AG09309 (cell line): Measurements from ENCODE around the gene MEI4.

Experiments used
- DNase-seq: peaks from one replicate; pipeline ENCODE4 v3.0.0-alpha.2; 2010; ENCODE audit warnings: low read depth
- H3K4me3 ChIP-seq: 2 replicates; pipeline ENCODE4 v1.5.1; 2011; ENCODE audit warnings: mild to moderate bottlenecking, low read depth, low read length, moderate library complexity; ENCODE audit not compliant: control insufficient read depth
- TF ChIP-seq, protein P1 (sequence below): IDR thresholded peaks from 2 replicates; pipeline ENCODE4 v1.5.1; 2011; ENCODE audit warnings: mild to moderate bottlenecking, low read depth, low read length, inconsistent platforms; ENCODE audit not compliant: insufficient read depth, control insufficient read depth; ENCODE audit errors: missing control alignments

Gene MEI4

DNA sequence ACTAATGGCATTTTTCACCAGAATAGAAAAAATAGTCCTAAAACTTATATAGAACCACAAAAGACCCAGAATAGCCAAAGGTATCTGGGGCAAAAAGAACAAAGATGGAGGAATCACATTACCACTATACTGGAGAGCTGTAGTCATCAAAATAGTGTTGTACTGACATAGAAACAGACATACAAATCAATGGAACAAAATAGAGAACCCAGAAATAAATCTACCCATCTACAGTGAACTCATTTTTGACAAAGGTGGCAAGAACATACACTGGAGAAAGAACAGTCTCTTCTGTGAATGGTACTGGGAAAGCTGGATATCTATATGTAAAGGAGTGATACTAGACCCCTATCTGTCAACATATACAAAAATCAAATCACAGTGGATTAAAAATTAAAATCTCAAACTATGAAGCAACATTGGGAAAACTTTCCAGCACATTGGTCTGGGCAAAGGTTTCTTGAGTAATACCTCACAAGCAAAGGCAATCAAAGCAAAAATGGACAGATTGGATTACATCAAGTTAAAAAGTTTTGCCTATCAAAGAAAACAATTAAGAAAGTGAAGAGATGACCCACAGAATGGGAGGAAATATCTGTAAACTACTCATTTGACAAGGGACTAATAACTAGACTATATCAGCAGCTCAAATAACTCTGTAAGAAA lies 120.5 kb downstream of the MEI4 start:
- H3K4me3 ChIP-seq, result no peak overlapping the region
- TF ChIP-seq, protein P1, sequence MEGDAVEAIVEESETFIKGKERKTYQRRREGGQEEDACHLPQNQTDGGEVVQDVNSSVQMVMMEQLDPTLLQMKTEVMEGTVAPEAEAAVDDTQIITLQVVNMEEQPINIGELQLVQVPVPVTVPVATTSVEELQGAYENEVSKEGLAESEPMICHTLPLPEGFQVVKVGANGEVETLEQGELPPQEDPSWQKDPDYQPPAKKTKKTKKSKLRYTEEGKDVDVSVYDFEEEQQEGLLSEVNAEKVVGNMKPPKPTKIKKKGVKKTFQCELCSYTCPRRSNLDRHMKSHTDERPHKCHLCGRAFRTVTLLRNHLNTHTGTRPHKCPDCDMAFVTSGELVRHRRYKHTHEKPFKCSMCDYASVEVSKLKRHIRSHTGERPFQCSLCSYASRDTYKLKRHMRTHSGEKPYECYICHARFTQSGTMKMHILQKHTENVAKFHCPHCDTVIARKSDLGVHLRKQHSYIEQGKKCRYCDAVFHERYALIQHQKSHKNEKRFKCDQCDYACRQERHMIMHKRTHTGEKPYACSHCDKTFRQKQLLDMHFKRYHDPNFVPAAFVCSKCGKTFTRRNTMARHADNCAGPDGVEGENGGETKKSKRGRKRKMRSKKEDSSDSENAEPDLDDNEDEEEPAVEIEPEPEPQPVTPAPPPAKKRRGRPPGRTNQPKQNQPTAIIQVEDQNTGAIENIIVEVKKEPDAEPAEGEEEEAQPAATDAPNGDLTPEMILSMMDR, result no peak
- DNase-seq, result no peak

DNA sequence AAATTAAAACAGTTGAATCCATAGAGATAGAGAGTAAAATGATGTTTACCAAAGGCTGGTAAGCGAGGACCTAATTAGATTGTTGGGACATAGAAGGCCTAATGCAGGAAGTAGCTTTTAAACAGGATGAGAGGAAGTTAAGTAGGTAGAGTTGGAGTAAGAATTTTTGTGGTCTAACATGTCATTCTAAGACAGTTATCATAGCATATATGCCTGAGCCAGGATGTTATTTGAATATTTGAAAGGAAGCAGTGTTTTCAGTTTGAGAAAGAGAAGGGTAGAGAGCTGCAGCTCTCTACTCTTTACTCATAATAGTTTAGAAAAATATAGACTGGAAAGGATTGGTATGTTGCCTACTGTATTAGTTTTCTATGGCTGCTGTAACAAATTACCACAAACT lies 121.6 kb downstream of the MEI4 start:
- H3K4me3 ChIP-seq, result no peak overlapping the region
- TF ChIP-seq, protein P1, result no peak
- no peak for DNase-seq

DNA sequence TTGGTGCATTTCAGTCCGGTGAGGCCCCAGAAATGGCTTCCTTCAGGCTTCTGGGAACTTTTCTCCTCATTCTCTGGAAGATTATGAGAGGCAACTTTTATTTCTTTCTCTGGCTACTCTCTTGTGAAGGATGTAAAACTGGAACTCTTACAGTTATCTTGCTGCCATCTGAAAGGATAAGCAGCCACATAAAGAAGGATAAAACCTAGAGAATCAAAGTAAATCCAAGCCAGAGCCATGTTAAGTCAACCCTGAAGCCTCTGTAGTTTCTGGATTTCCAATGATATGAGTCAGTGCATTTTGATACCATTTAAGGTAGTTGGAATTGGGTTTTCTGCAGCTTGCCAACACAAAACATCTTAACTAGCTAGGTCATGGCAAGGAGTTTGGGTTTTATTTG lies 123.6 kb downstream of the MEI4 start:
- DNase-seq, result no peak
- H3K4me3 ChIP-seq, result no peak overlapping the region
- TF ChIP-seq, protein P1, result no peak

DNA sequence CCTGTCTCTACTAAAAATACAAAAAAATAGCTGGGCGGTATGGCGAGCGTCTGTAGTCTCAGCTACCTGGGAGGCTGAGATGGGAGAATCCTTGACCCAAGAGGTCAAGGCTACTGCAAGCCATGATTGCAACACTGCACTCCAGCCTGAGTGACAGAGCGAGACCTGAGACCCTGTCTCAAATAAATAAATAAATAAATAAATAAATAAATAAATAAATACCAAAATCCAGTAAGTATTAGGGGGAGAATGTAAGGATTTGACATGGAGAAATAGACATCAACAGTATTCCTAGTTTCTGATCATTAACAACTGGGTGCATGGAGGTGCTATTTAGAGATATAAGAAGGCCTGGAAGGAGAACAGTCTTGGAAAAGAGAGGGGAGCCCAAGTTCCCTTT lies 125.7 kb downstream of the MEI4 start:
- no peak overlapping the region for H3K4me3 ChIP-seq
- no peak for DNase-seq
- TF ChIP-seq, protein P1, result no peak

GRCh38 chr6:77786935-77787629 lies 134.2 kb downstream of the MEI4 start:
- TF ChIP-seq, protein P1, result no peak
- H3K4me3 ChIP-seq, result no peak overlapping the region
- DNase-seq, result no peak

- DNase-seq, result no peak
- no peak overlapping the region for H3K4me3 ChIP-seq
- TF ChIP-seq, protein P1, result no peak
These were observed 144.3 kb downstream of the MEI4 start for GRCh38 chr6:77796824-77797809.
